Smooth muscle cell (in vitro differentiated cells): Measurements from ENCODE around the gene MC1R. TPM values are rescaled to one million over a fixed set of nuclear protein-coding genes. Genes with fewer than 3 reads are reported as not detected.

Source experiments
- DNase-seq: peaks from one replicate; lab custom pipeline; 2025; ENCODE audit not compliant: unreplicated experiment; lab: John Stamatoyannopoulos, UW
- H2AFZ ChIP-seq: fragments of 200-600 bp; sonication (generic); 2 replicates; pipeline ENCODE4 v1.6.0; 2016; ENCODE audit warnings: antibody characterized with exemption, low read depth, mild to moderate bottlenecking
- H3F3A ChIP-seq: fragments of 200-600 bp; sonication (generic); 2 replicates; pipeline ENCODE4 v1.6.0; 2017; ENCODE audit warnings: antibody characterized with exemption, low read depth
- H3K27ac ChIP-seq: fragments of 200-600 bp; sonication (generic); 2 replicates; pipeline ENCODE4 v1.5.1; 2016; ENCODE audit warnings: low read depth, mild to moderate bottlenecking
- H3K27me3 ChIP-seq: fragments of 200-600 bp; sonication (generic); 2 replicates; pipeline ENCODE4 v1.6.1; 2016; ENCODE audit warnings: low read depth, mild to moderate bottlenecking
- H3K36me3 ChIP-seq: fragments of 200-600 bp; sonication (generic); 2 replicates; pipeline ENCODE4 v1.5.1; 2016; ENCODE audit warnings: low read depth
- H3K4me1 ChIP-seq: fragments of 200-600 bp; sonication (generic); 2 replicates; pipeline ENCODE4 v1.5.1; 2016; ENCODE audit warnings: low read depth
- H3K4me2 ChIP-seq: fragments of 200-600 bp; sonication (generic); 2 replicates; pipeline ENCODE4 v1.6.0; 2016; ENCODE audit warnings: mild to moderate bottlenecking
- H3K4me3 ChIP-seq: fragments of 200-600 bp; sonication (generic); 2 replicates; pipeline ENCODE4 v1.5.1; 2016; ENCODE audit warnings: mild to moderate bottlenecking
- H3K79me2 ChIP-seq: fragments of 200-600 bp; sonication (generic); 2 replicates; pipeline ENCODE4 v1.6.0; 2016; ENCODE audit warnings: low read depth, mild to moderate bottlenecking
- H3K9ac ChIP-seq: fragments of 200-600 bp; sonication (generic); 2 replicates; pipeline ENCODE4 v1.6.0; 2016; ENCODE audit warnings: low read depth
- H3K9me3 ChIP-seq: fragments of 200-600 bp; sonication (generic); replicated peaks from 2 replicates; pipeline ENCODE4 v1.5.1; 2016; ENCODE audit warnings: low read depth
- H4K20me1 ChIP-seq: fragments of 200-600 bp; sonication (generic); 2 replicates; pipeline ENCODE4 v1.6.0; 2016; ENCODE audit warnings: low read depth
- CTCF ChIP-seq: fragments of 200-600 bp; sonication (generic); IDR thresholded peaks from 2 replicates; pipeline ENCODE4 v1.5.1; 2017; ENCODE audit warnings: borderline replicate concordance, mild to moderate bottlenecking, antibody characterized with exemption; ENCODE audit not compliant: insufficient read depth, poor library complexity, severe bottlenecking
- whole genome bisulfite sequencing: methylation state at CpG from one replicate; pipeline ENCODE4 v1.1.7; 2016; ENCODE audit warnings: low lambda C conversion rate; 5-methylcytosine and 5-hydroxymethylcytosine counted together
- polyA plus RNA-seq: library from polyadenylated mRNA; unstranded; fragments of >200 nt; fragmentation: Nextera tagmentation; extraction: Ambion mirVana; gene quantifications from 2 replicates; pipeline ENCODE4 v1.2.1, GENCODE V29; 2016
- total RNA-seq: library from RNA; depleted of rRNA; stranded (reverse); fragments of >200 nt; gene quantifications from 2 replicates; pipeline ENCODE4 v1.2.3, GENCODE V29; 2014

Gene MC1R
- total and polyA plus RNA-seq, 2 experiments from 2014 or later = 14.5 to 16.8 TPM

- no peak for TF ChIP-seq CTCF
- no peak overlapping the region for H3K27ac ChIP-seq
- H3K4me3 ChIP-seq = no peak overlapping the region
- no peak overlapping the region for H2AFZ ChIP-seq
- DNase-seq = no peak
- no peaks in the 10 kb centered on the region for H3K9me3 ChIP-seq
- no peak overlapping the region for H3K9ac ChIP-seq
- no peaks in the 10 kb centered on the region for H3F3A ChIP-seq
- H3K36me3 ChIP-seq = no peaks in the 10 kb centered on the region
- H3K4me2 ChIP-seq = no peak overlapping the region
- H3K27me3 ChIP-seq = no peaks in the 10 kb centered on the region
- H4K20me1 ChIP-seq = peaks cover 57% of the 10 kb centered on the region
- WGBS = 97% methylated on average over 26 of the region's 26 CpGs
- no peaks in the 10 kb centered on the region for H3K79me2 ChIP-seq
- H3K4me1 ChIP-seq = no peaks in the 10 kb centered on the region
Observed at GRCh38 chr16:89895482-89896250, 23.0 kb upstream of the MC1R start.

- Histone ChIP-seq H3K27me3 (no peaks in the 10 kb centered on the region), H3K36me3 (no peaks in the 10 kb centered on the region), H3K4me1 (no peaks in the 10 kb centered on the region), H3F3A (no peaks in the 10 kb centered on the region), H4K20me1 (peaks cover 47% of the 10 kb centered on the region), H3K9me3 (no peaks in the 10 kb centered on the region), H3K4me3 (no peak overlapping the region), H2AFZ (no peak overlapping the region), H3K4me2 (no peak overlapping the region), H3K9ac (no peak overlapping the region), H3K27ac (no peak overlapping the region), H3K79me2 (no peaks in the 10 kb centered on the region)
- TF ChIP-seq CTCF = no peak
- WGBS = 98% methylated on average over 11 of the region's 11 CpGs
- DNase-seq = no peak
Observed at GRCh38 chr16:89897204-89897603, 21.5 kb upstream of the MC1R start.

- Histone ChIP-seq H3K9me3 (no peaks in the 10 kb centered on the region), H4K20me1 (peaks cover 43% of the 10 kb centered on the region), H3K79me2 (no peaks in the 10 kb centered on the region), H3F3A (no peaks in the 10 kb centered on the region), H3K27me3 (no peaks in the 10 kb centered on the region), H3K4me3 (no peak overlapping the region), H3K4me2 (no peak overlapping the region), H3K36me3 (no peaks in the 10 kb centered on the region), H2AFZ (no peak overlapping the region), H3K9ac (no peak overlapping the region), H3K4me1 (no peaks in the 10 kb centered on the region), H3K27ac (no peak overlapping the region)
- no peak for TF ChIP-seq CTCF
- 98% methylated on average over 36 of the region's 36 CpGs for WGBS
- DNase-seq = no peak
Observed at GRCh38 chr16:89898201-89898967, 20.3 kb upstream of the MC1R start.
